Common myeloid progenitor, CD34-positive (primary cell): ENCODE measurements around the gene NFATC3.

Experiments
- CTCF ChIA-PET: fragments of 350-600 bp; sonication (Branson Sonifier 250); formaldehyde crosslinking; loops from one replicate; lab custom pipeline; 2021; ENCODE audit warnings: antibody characterized with exemption; lab: Charles Lee
- POLR2A ChIA-PET: fragments of 350-600 bp; sonication (Branson Sonifier 250); formaldehyde crosslinking; loops from one replicate; lab custom pipeline; 2021; ENCODE audit warnings: antibody characterized with exemption; lab: Charles Lee
- DNase-seq, 3 donors: peaks; one replicate each; pipeline versions ENCODE4 v3.0.0 to v3.0.0-alpha.2; 2013
- H3K27ac ChIP-seq, 2 experiments: 1 replicate in 1 of 2; 2 replicates in 1 of 2; pipeline ENCODE4 v1.7.0; 2013; ENCODE audit warnings: inconsistent platforms in 2 of 2, low read length in 2 of 2, mild to moderate bottlenecking in 2 of 2, low read depth in 1 of 2, moderate library complexity in 1 of 2; ENCODE audit not compliant: severe bottlenecking in 2 of 2, insufficient read depth in 1 of 2, poor library complexity in 1 of 2
- H3K27me3 ChIP-seq, 5 experiments: replicated peaks in 2 of 5; 1 replicate in 3 of 5; 2 replicates in 2 of 5; pipeline versions ENCODE4 v1.6.1 to v1.7.0; 2013; ENCODE audit warnings: low read length in 4 of 5, mild to moderate bottlenecking in 2 of 5, moderate library complexity in 2 of 5, inconsistent platforms in 1 of 5; ENCODE audit not compliant: insufficient read depth in 5 of 5, control insufficient read depth in 4 of 5
- H3K36me3 ChIP-seq, 4 experiments: 1 replicate in 2 of 4; 2 replicates in 2 of 4; pipeline versions ENCODE4 v1.6.1 to v1.7.0; 2013; ENCODE audit warnings: low read length in 3 of 4, control low read depth in 1 of 4, mild to moderate bottlenecking in 1 of 4; ENCODE audit not compliant: control insufficient read depth in 4 of 4, insufficient read depth in 4 of 4
- H3K4me1 ChIP-seq, 4 experiments: 1 replicate in 3 of 4; 2 replicates in 1 of 4; pipeline versions ENCODE4 v1.6.1 to v1.7.1; 2013; ENCODE audit warnings: low read length in 3 of 4, mild to moderate bottlenecking in 3 of 4, control low read depth in 1 of 4, inconsistent platforms in 1 of 4, moderate library complexity in 1 of 4; ENCODE audit not compliant: control insufficient read depth in 4 of 4, insufficient read depth in 4 of 4; ENCODE audit errors: control extremely low read depth in 1 of 4
- H3K4me3 ChIP-seq, 7 experiments: 1 replicate in 4 of 7; 2 replicates in 3 of 7; pipeline versions ENCODE4 v1.5.1 to v1.7.0; 2013; ENCODE audit warnings: mild to moderate bottlenecking in 7 of 7, low read length in 6 of 7, moderate library complexity in 6 of 7, inconsistent platforms in 2 of 7, low read depth in 2 of 7, control low read depth in 1 of 7; ENCODE audit not compliant: insufficient read depth in 4 of 7, control insufficient read depth in 1 of 7; ENCODE audit errors: extremely low read depth in 1 of 7
- H3K9me3 ChIP-seq, 5 experiments: 1 replicate in 4 of 5; 2 replicates in 1 of 5; pipeline versions ENCODE4 v1.6.1 to v1.7.1; 2013; ENCODE audit warnings: low read length in 4 of 5, mild to moderate bottlenecking in 2 of 5, inconsistent platforms in 1 of 5, low read depth in 1 of 5, moderate library complexity in 1 of 5; ENCODE audit not compliant: control insufficient read depth in 4 of 5, insufficient read depth in 2 of 5; ENCODE audit errors: control extremely low read depth in 1 of 5
- WGBS: methylation state at CpG from one replicate; pipeline ENCODE4 v1.1.5; 2013; ENCODE audit not compliant: insufficient coverage; 5-methylcytosine and 5-hydroxymethylcytosine counted together

The NFATC3 gene

GRCh38 chr16:68255712-68256111, 170.5 kb downstream of the NFATC3 start:
- CTCF ChIA-PET = interaction anchor here (0.7 to 2.3 kb wide), 3 partner anchors 8 to 81 kb away, joined by 3 to 6 read pairs (median 3); partner anchors contain the start of genes PRMT7, SLC7A6 and SLC7A6OS
- no peaks in the 10 kb centered on the region for H3K9me3 ChIP-seq
- H3K27me3 ChIP-seq = no peaks in the 10 kb centered on the region
- POLR2A ChIA-PET = no interaction called here
- no peak overlapping the region for H3K27ac ChIP-seq
- no peak overlapping the region for H3K4me3 ChIP-seq
- H3K4me1 ChIP-seq = peaks cover 0 to 34% (median 33%) of the 10 kb centered on the region in 4 experiments
- no peak for DNase-seq
- peaks cover 7 to 59% (median 38%) of the 10 kb centered on the region in 4 experiments for H3K36me3 ChIP-seq
- WGBS = 93% methylated on average over 18 of the region's 18 CpGs

GRCh38 chr16:68257251-68257905, 172.2 kb downstream of the NFATC3 start:
- H3K27ac ChIP-seq = peak overlapping the region; percentile 59 to 84
- CTCF ChIA-PET = interaction anchor here (0.6 to 9.0 kb wide), 11 partner anchors 8 to 1480 kb away, joined by 3 to 262 read pairs (median 6); partner anchors contain the start of genes PLA2G15, PRMT7 and SLC7A6OS
- H3K4me1 ChIP-seq = peaks cover 0 to 44% (median 33%) of the 10 kb centered on the region in 4 experiments
- POLR2A ChIA-PET = interaction anchor here (0.8 to 2.0 kb wide), 4 partner anchors 20 to 65 kb away, joined by 4 to 5 read pairs (median 4); partner anchors contain the start of genes PRMT7 and SLC7A6OS
- H3K4me3 ChIP-seq = peak overlapping the region in 4 of 7 experiments; percentile 20 to 44 (median 32)
- peaks cover 7 to 52% (median 32%) of the 10 kb centered on the region in 4 experiments for H3K36me3 ChIP-seq
- H3K27me3 ChIP-seq = no peaks in the 10 kb centered on the region
- no peaks in the 10 kb centered on the region for H3K9me3 ChIP-seq
- 30% methylated on average over 5 of the region's 6 CpGs for whole genome bisulfite sequencing
- DNase-seq = peak; percentile 84 to 97 (median 96)

- ChIA-PET CTCF (interaction anchor here (0.6 to 9.0 kb wide), 16 partner anchors 9 to 1479 kb away, joined by 3 to 262 read pairs (median 6); partner anchors contain the start of genes PLA2G15, PRMT7 and SLC7A6OS), POLR2A (interaction anchor here (0.6 to 2.0 kb wide), 5 partner anchors 21 to 157 kb away, joined by 4 to 5 read pairs (median 4); partner anchors contain the start of genes PRMT7 and SLC7A6OS)
- Histone ChIP-seq H3K4me3 (peak overlapping the region in 5 of 7 experiments; percentile 17 to 44 (median 26)), H3K4me1 (peaks cover 0 to 48% (median 35%) of the 10 kb centered on the region in 4 experiments), H3K9me3 (no peaks in the 10 kb centered on the region), H3K27me3 (no peaks in the 10 kb centered on the region), H3K27ac (peak overlapping the region; percentile 59 to 84), H3K36me3 (peaks cover 7 to 44% (median 29%) of the 10 kb centered on the region in 4 experiments)
- WGBS = 23% methylated on average over 13 of the region's 13 CpGs
- peak; percentile 90 to 99 (median 98) for DNase-seq
These were observed 173.0 kb downstream of the NFATC3 start for GRCh38 chr16:68257906-68258800.

- Histone ChIP-seq H3K36me3 (peaks cover 5 to 40% (median 25%) of the 10 kb centered on the region in 4 experiments), H3K27ac (no peak overlapping the region), H3K4me1 (peaks cover 0 to 56% (median 45%) of the 10 kb centered on the region in 4 experiments), H3K4me3 (no peak overlapping the region), H3K9me3 (no peaks in the 10 kb centered on the region), H3K27me3 (no peaks in the 10 kb centered on the region)
- no peak for DNase-seq
- ChIA-PET POLR2A (interaction anchor here (2.0 kb wide), 1 partner anchor 52 kb away, joined by 5 read pairs; the partner anchor contains the start of genes PRMT7 and SLC7A6OS), CTCF (interaction anchor here (0.7 to 9.0 kb wide), 15 partner anchors 7 to 79 kb away, joined by 3 to 262 read pairs (median 18); partner anchors contain the start of genes ESRP2, PLA2G15, PRMT7 and SLC7A6OS)
- WGBS = 97% methylated on average over 24 of the region's 27 CpGs
These were observed 174.0 kb downstream of the NFATC3 start for GRCh38 chr16:68259007-68259825.

- peaks cover 0 to 45% (median 38%) of the 10 kb centered on the region in 4 experiments for H3K4me1 ChIP-seq
- H3K4me3 ChIP-seq = peak overlapping the region; percentile 61 to 88 (median 79)
- POLR2A ChIA-PET = interaction anchor here (1.2 to 1.8 kb wide), 5 partner anchors 9 to 65 kb away, joined by 4 to 10 read pairs (median 7); partner anchors contain the start of genes PRMT7 and SLC7A6OS
- H3K27me3 ChIP-seq = no peaks in the 10 kb centered on the region
- H3K27ac ChIP-seq = peak overlapping the region in 1 of 2 experiments; percentile 68
- 38% methylated on average over 10 of the region's 11 CpGs for WGBS
- peaks cover 4 to 25% (median 16%) of the 10 kb centered on the region in 4 experiments for H3K36me3 ChIP-seq
- no peak for DNase-seq
- CTCF ChIA-PET = interaction anchor here (0.8 to 9.0 kb wide), 24 partner anchors 8 to 118 kb away, joined by 3 to 262 read pairs (median 4); partner anchors contain the start of genes ESRP2, PLA2G15, PRMT7 and SLC7A6OS
- H3K9me3 ChIP-seq = no peaks in the 10 kb centered on the region
These were observed 178.5 kb downstream of the NFATC3 start for GRCh38 chr16:68263559-68264127.
